K562 (cell line): Measurements from ENCODE around the gene MEA1. TPM values are rescaled to one million over a fixed set of nuclear protein-coding genes. Genes with fewer than 3 reads are reported as not detected.
"Not testable (repeated sequence)": the region's sequence is repeated elsewhere in the genome, so short reads cannot be mapped to it uniquely, and the experiment has no call there.

Experiments used
- ATAC-seq: fragments of 200-7000 bp; cut with Tn5 transposase; 3 replicates; pipeline ENCODE4 v1.9.1; 2020; ENCODE audit warnings: moderate library complexity
- BruUV-seq: library from RNA; stranded (reverse); fragments of 400-500 nt; replicated peaks from 2 replicates; lab custom pipeline; 2021; lab: Mats Ljungman, UMichigan
- CTCF ChIA-PET: fragments of 300-600 bp; formaldehyde crosslinking; extraction: SDS; loops from one replicate; lab custom pipeline; 2021; ENCODE audit warnings: low intra/inter-chr PET ratio; lab: Yijun Ruan, JAX
- POLR2A ChIA-PET: fragments of 300-600, 350-650 bp; sonication (Branson Sonifier 250); formaldehyde crosslinking; extraction: SDS; loops from one replicate; lab custom pipeline; 2021; ENCODE audit warnings: antibody characterized with exemption, inconsistent platforms; lab: Yijun Ruan, JAX
- DNase-seq, 4 experiments: peaks; one replicate each; pipeline versions ENCODE4 v3.0.0 to v3.0.0-alpha.2; 2011 to 2018; ENCODE audit warnings: low spot score in 3 of 4, mixed read lengths in 3 of 4; ENCODE audit errors: extremely low read depth in 1 of 4
- FAIRE-seq: peaks from 2 replicates; lab custom pipeline; 2011; peaks lifted over from hg19 to GRCh38; lab: Jason Lieb, UNC
- H2AFZ ChIP-seq: 2 replicates; pipeline ENCODE4 v1.6.0; 2011; ENCODE audit warnings: low read depth, low read length, control low read depth, inconsistent platforms
- H3K27ac ChIP-seq: fragments of 200-600 bp; 3 replicates; pipeline ENCODE4 v1.8.0; 2011; ENCODE audit warnings: low read depth, mild to moderate bottlenecking, control low read depth, inconsistent platforms, low read length, moderate library complexity, mixed read lengths; ENCODE audit errors: extremely low read depth
- H3K27me3 ChIP-seq, 2 experiments: fragments of 300-600 bp in 1 of 2; 2 replicates in 1 of 2; 3 replicates in 1 of 2; pipeline versions ENCODE4 v1.6.0 to v1.8.0; 2011; ENCODE audit warnings: inconsistent platforms in 2 of 2, low read length in 2 of 2, mild to moderate bottlenecking in 1 of 2, mixed read lengths in 1 of 2, moderate library complexity in 1 of 2; ENCODE audit not compliant: control insufficient read depth in 2 of 2, insufficient read depth in 2 of 2
- H3K36me3 ChIP-seq: fragments of 300-600 bp; 3 replicates; pipeline ENCODE4 v1.8.0; 2011; ENCODE audit warnings: mild to moderate bottlenecking, low read length, inconsistent platforms; ENCODE audit not compliant: control insufficient read depth, insufficient read depth
- H3K4me1 ChIP-seq, 2 experiments: fragments of 200-600 bp in 1 of 2; replicated peaks in 1 of 2; 2 replicates in 1 of 2; 3 replicates in 1 of 2; pipeline versions ENCODE4 v1.5.1 to v1.8.0; 2011; ENCODE audit warnings: inconsistent platforms in 2 of 2, low read length in 2 of 2, mild to moderate bottlenecking in 1 of 2, mixed read lengths in 1 of 2, moderate library complexity in 1 of 2; ENCODE audit not compliant: control insufficient read depth in 2 of 2, insufficient read depth in 2 of 2
- H3K4me2 ChIP-seq: 2 replicates; pipeline ENCODE4 v1.6.1; 2011; ENCODE audit warnings: low read length, control low read depth, inconsistent platforms, mixed read lengths; ENCODE audit not compliant: insufficient read depth
- H3K4me3 ChIP-seq: fragments of 200-600 bp; sonication (generic), shearing (Covaris generic); 2 replicates; pipeline ENCODE4 v1.5.1; 2016; ENCODE audit warnings: control low read depth, inconsistent platforms
- H3K79me2 ChIP-seq: fragments of 200-600 bp; 3 replicates; pipeline ENCODE4 v1.8.0; 2011; ENCODE audit warnings: low read length, inconsistent platforms; ENCODE audit not compliant: control insufficient read depth, insufficient read depth
- H3K9ac ChIP-seq, 2 experiments: 2 replicates each; pipeline versions ENCODE4 v1.6.0 to v1.6.1; 2011; ENCODE audit warnings: low read depth in 2 of 2, low read length in 2 of 2, control low read depth in 1 of 2, inconsistent platforms in 1 of 2, mild to moderate bottlenecking in 1 of 2, mixed read lengths in 1 of 2; ENCODE audit not compliant: insufficient read depth in 1 of 2
- H3K9me1 ChIP-seq: one replicate; pipeline ENCODE4 v1.6.0; 2011; ENCODE audit warnings: inconsistent platforms, mild to moderate bottlenecking, low read length, moderate library complexity; ENCODE audit not compliant: control insufficient read depth, insufficient read depth
- H3K9me3 ChIP-seq: replicated peaks from 2 replicates; pipeline ENCODE4 v1.5.1; 2011; ENCODE audit warnings: low read depth, low read length, inconsistent platforms; ENCODE audit not compliant: control insufficient read depth, insufficient read depth
- H4K20me1 ChIP-seq: replicated peaks from 2 replicates; pipeline ENCODE4 v1.6.1; 2011; ENCODE audit warnings: low read length, inconsistent platforms, mixed read lengths; ENCODE audit not compliant: control insufficient read depth, insufficient read depth
- GTF2F1 ChIP-seq: IDR thresholded peaks from 2 replicates; pipeline ENCODE4 v1.6.1; 2011; ENCODE audit warnings: low read depth, low read length, improper control_type of control experiment
- OTX1 ChIP-seq: fragments of 450-650 bp; formaldehyde crosslinking; IDR thresholded peaks from 2 replicates; pipeline ENCODE4 v1.4.0; 2022; ENCODE audit warnings: mild to moderate bottlenecking
- WGBS: fragments of 100-300 bp; shearing (Covaris generic); methylation state at CpG from one replicate; pipeline ENCODE4 v1.1.6; 2016; ENCODE audit warnings: low coverage, mixed read lengths; ENCODE audit not compliant: insufficient coverage; ENCODE audit errors: missing lambda C conversion rate; 5-methylcytosine and 5-hydroxymethylcytosine counted together
- in situ Hi-C: fragments of 300-500 bp; cut with MboI; formaldehyde crosslinking; loops from 4 replicates; pipeline ENCODE4 v1.15.0; 2018; ENCODE audit warnings: inconsistent platforms, mixed read lengths
- intact Hi-C: fragments of 100-400 bp; cut with micrococcal nuclease; formaldehyde crosslinking; loops from 2 replicates; pipeline ENCODE4 v1.14.2; 2022
- polyA plus RNA-seq, 8 experiments: library from polyadenylated mRNA; depleted of rRNA in 4 of 8; stranded (reverse) in 5 of 8; unstranded in 3 of 8; fragments of >200 nt; fragmentation: Nextera tagmentation in 2 of 8; fragmentation: Illumina TruSeq in 1 of 8; extraction: Ambion mirVana in 2 of 8; extraction: Trizol in 1 of 8; gene quantifications; 2 replicates each; pipeline versions ENCODE4 v1.2.1 to v1.2.3, GENCODE V29; 2011 to 2014; ENCODE audit warnings: inconsistent platforms in 1 of 8, missing spikeins in 1 of 8
- total RNA-seq, 7 experiments: library from RNA; depleted of rRNA in 6 of 7; stranded (reverse); fragments of >200 nt in 6 of 7; fragmentation: Illumina TruSeq in 2 of 7; extraction: Trizol in 2 of 7; gene quantifications; 2 replicates each; pipeline versions ENCODE4 v1.2.1 to v1.2.3, GENCODE V29; 2011 to 2021; ENCODE audit warnings: low replicate concordance in 1 of 7
- TF ChIP-seq, protein P1 (sequence below): fragments of 450-650 bp; IDR thresholded peaks from 2 replicates; pipeline ENCODE4 v1.6.1; 2016; ENCODE audit warnings: mild to moderate bottlenecking, moderate library complexity
- TF ChIP-seq, protein P2 (sequence below): sonication (generic); formaldehyde crosslinking; IDR thresholded peaks from 2 replicates; pipeline ENCODE4 v1.8.0; 2022; ENCODE audit warnings: mild to moderate bottlenecking, missing genetic modification reagents

MEA1 gene
- total and polyA plus RNA-seq, 9 of the 15 experiments (the other 6 are each of a cell fraction or from before 2014, with no cell fraction given), result 86.8 to 210 (median 152) TPM

DNA sequence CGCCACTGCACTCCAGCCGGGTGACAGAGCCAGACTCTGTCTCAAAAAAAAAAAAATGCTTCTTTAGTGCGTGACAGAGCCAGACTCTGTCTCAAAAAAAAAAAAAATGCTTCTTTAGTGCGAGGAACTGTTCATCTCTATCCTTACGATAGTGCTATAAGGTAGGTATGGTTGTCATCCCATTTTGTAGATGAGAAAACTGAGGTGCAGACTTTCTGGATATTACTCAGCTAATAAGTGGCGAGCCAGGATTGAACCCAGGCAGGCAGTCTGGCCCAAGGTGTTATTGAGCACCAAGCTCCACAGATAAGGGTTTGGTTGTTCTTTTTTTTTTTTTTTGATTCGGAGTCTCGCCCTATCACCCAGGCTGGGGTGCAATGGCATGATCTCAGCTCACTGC is 11.9 kb downstream of the MEA1 start (continued):
- TF ChIP-seq, protein P1, sequence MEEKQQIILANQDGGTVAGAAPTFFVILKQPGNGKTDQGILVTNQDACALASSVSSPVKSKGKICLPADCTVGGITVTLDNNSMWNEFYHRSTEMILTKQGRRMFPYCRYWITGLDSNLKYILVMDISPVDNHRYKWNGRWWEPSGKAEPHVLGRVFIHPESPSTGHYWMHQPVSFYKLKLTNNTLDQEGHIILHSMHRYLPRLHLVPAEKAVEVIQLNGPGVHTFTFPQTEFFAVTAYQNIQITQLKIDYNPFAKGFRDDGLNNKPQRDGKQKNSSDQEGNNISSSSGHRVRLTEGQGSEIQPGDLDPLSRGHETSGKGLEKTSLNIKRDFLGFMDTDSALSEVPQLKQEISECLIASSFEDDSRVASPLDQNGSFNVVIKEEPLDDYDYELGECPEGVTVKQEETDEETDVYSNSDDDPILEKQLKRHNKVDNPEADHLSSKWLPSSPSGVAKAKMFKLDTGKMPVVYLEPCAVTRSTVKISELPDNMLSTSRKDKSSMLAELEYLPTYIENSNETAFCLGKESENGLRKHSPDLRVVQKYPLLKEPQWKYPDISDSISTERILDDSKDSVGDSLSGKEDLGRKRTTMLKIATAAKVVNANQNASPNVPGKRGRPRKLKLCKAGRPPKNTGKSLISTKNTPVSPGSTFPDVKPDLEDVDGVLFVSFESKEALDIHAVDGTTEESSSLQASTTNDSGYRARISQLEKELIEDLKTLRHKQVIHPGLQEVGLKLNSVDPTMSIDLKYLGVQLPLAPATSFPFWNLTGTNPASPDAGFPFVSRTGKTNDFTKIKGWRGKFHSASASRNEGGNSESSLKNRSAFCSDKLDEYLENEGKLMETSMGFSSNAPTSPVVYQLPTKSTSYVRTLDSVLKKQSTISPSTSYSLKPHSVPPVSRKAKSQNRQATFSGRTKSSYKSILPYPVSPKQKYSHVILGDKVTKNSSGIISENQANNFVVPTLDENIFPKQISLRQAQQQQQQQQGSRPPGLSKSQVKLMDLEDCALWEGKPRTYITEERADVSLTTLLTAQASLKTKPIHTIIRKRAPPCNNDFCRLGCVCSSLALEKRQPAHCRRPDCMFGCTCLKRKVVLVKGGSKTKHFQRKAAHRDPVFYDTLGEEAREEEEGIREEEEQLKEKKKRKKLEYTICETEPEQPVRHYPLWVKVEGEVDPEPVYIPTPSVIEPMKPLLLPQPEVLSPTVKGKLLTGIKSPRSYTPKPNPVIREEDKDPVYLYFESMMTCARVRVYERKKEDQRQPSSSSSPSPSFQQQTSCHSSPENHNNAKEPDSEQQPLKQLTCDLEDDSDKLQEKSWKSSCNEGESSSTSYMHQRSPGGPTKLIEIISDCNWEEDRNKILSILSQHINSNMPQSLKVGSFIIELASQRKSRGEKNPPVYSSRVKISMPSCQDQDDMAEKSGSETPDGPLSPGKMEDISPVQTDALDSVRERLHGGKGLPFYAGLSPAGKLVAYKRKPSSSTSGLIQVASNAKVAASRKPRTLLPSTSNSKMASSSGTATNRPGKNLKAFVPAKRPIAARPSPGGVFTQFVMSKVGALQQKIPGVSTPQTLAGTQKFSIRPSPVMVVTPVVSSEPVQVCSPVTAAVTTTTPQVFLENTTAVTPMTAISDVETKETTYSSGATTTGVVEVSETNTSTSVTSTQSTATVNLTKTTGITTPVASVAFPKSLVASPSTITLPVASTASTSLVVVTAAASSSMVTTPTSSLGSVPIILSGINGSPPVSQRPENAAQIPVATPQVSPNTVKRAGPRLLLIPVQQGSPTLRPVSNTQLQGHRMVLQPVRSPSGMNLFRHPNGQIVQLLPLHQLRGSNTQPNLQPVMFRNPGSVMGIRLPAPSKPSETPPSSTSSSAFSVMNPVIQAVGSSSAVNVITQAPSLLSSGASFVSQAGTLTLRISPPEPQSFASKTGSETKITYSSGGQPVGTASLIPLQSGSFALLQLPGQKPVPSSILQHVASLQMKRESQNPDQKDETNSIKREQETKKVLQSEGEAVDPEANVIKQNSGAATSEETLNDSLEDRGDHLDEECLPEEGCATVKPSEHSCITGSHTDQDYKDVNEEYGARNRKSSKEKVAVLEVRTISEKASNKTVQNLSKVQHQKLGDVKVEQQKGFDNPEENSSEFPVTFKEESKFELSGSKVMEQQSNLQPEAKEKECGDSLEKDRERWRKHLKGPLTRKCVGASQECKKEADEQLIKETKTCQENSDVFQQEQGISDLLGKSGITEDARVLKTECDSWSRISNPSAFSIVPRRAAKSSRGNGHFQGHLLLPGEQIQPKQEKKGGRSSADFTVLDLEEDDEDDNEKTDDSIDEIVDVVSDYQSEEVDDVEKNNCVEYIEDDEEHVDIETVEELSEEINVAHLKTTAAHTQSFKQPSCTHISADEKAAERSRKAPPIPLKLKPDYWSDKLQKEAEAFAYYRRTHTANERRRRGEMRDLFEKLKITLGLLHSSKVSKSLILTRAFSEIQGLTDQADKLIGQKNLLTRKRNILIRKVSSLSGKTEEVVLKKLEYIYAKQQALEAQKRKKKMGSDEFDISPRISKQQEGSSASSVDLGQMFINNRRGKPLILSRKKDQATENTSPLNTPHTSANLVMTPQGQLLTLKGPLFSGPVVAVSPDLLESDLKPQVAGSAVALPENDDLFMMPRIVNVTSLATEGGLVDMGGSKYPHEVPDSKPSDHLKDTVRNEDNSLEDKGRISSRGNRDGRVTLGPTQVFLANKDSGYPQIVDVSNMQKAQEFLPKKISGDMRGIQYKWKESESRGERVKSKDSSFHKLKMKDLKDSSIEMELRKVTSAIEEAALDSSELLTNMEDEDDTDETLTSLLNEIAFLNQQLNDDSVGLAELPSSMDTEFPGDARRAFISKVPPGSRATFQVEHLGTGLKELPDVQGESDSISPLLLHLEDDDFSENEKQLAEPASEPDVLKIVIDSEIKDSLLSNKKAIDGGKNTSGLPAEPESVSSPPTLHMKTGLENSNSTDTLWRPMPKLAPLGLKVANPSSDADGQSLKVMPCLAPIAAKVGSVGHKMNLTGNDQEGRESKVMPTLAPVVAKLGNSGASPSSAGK, result no peak
- TF ChIP-seq, protein P2, sequence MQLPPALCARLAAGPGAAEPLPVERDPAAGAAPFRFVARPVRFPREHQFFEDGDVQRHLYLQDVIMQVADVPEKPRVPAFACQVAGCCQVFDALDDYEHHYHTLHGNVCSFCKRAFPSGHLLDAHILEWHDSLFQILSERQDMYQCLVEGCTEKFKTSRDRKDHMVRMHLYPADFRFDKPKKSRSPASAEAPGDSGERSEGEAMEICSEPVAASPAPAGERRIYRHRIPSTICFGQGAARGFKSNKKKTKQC (CRISPR knock-in tag), result no peak
- TF ChIP-seq GTF2F1 (no peak), OTX1 (CRISPR knock-in tag) (no peak)
- TF ChIP-seq, all 486 proteins: peak for 5

DNA sequence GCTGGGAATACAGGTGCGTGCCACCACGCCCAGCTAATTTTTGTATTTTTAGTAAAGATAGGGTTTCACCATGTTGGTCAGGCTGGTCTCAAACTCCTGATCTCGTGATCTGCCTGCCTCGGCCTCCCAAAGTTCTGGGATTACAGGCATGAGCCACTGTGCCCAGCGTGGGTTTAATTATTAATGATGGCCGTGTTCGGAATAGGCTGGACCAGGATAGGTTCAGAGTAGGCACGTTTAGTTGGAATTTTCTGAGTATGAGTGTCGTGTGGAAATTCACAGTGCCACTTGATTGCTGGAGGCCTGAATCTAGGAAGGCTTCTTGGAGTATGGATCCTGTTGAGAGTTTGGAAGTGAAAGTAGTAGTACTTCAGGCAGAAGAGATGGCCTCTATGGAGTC is 15.5 kb downstream of the MEA1 start:
- WGBS, result 91% methylated on average over 9 of the region's 9 CpGs
- in situ Hi-C loops, FAIRE-seq, intact Hi-C loops, DNase-seq, H3K79me2 ChIP-seq, BruUV-seq, H4K20me1 ChIP-seq, H3K36me3 ChIP-seq, ATAC-seq, H3K27me3 ChIP-seq, H3K9me3 ChIP-seq, H3K27ac ChIP-seq, H3K4me2 ChIP-seq, CTCF ChIA-PET, H3K9ac ChIP-seq, H3K4me3 ChIP-seq, H2AFZ ChIP-seq, H3K4me1 ChIP-seq, H3K9me1 ChIP-seq: not testable (repeated sequence)
- POLR2A ChIA-PET, result interaction anchor here (0.8 to 2.4 kb wide), 2 partner anchors 10 to 15 kb away, joined by 3 to 12 read pairs; partner anchors contain the start of gene MEA1
